ENCODE measurements around the gene TENM4.

Gene TENM4

GRCh38 chr11:79043726-79044125, 397.1 kb downstream of the TENM4 start:
- DNase-seq = no peak

- no peak for DNase-seq
Measured at GRCh38 chr11:79042824-79043223, 398.0 kb downstream of the TENM4 start.

GRCh38 chr11:79040348-79040747, 400.5 kb downstream of the TENM4 start:
- no peak for DNase-seq

- DNase-seq = no peak
Measured at GRCh38 chr11:79039122-79039521, 401.7 kb downstream of the TENM4 start.

DNA sequence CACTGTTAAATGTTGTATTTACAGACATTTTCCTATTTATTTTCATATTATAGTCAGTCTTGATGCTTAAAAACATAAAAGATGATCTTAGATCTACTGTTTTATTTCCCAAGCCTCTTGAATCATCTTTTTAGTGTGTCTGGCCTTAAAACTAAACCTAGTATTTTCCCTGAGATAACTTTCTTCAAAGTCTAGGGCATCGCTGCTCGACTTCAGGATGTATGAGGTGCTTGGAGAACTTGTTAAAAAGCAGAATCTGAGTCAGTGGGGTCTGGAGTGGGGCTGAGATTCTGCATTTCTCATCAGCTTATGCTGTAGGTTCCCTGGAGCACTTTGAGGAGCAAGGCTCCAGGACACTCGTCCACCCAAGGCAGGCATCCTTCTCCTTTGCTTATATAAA, 404.9 kb downstream of the TENM4 start:
- DNase-seq = no peak

DNA sequence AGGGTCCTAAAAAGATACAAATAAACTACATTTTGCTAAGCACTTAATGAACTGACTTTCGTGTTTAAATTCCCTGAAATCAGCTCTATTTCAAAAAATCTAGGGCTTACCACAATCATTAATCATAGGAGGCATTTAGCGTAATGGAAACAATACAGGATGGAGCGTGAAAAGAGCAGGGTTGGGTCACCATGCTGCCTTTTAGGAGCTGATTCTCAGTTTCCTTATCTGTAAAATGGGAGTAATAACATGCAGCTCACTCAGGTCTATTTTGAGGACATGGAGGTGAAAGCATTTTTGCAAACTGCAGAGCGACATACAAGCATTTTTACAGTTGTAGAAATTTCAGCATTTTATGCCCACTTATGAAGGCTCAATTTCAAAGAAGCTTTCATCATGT, 407.0 kb downstream of the TENM4 start:
- DNase-seq = no peak

DNA sequence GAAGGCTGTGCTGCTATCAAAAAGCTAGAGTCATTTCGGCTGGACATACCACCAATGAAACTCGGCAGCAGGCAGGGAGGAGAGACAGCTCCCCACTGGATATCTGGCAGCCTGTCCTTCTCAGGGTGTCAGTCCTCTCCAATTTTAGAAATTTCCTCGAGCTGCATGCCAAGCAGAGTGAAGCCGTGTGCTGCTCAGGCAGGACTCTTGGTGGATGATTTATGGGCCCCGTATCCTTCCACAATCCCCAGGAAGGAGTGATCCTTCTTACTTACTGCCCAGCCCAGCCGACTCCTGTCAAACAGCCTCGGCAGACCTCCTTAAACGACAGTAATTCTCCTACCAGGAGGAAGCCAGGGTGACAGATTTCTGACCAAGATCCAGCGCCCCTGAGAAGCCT, 410.4 kb downstream of the TENM4 start:
- DNase-seq = no peak

GRCh38 chr11:79028225-79028624, 412.6 kb downstream of the TENM4 start:
- DNase-seq = no peak

DNA sequence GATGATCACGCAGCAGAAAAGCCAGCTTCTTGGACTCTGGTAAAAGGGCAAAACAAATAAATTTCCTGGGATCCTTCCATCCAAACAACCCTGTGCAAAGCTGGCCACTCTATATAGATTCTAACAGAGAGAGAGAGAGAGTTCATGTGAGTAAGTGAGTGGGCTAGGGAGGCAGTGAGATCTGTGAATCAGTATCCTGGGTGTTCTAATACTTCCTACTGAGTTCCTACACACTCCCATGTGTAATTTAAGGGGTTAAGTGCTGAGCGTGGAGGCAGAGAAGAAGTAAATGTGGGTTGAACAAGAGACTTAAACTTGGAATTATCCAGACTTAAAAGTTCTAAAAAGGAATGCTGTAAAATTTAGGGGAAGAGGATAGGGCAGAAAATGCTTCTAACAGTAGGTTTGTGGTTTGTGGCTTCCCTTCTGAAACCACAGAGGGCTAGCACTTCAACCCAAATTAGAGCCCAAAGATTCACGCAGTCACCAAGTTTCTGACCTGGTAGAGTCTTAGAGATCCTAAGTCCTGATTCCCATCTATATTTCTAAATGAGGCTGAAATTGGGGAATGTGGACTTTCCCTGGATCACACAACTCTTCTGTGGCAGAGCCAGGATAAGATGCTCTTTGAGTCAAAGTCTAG, 413.9 kb downstream of the TENM4 start:
- DNase-seq = no peak

GRCh38 chr11:79025622-79026021, 415.2 kb downstream of the TENM4 start:
- DNase-seq = no peak

DNA sequence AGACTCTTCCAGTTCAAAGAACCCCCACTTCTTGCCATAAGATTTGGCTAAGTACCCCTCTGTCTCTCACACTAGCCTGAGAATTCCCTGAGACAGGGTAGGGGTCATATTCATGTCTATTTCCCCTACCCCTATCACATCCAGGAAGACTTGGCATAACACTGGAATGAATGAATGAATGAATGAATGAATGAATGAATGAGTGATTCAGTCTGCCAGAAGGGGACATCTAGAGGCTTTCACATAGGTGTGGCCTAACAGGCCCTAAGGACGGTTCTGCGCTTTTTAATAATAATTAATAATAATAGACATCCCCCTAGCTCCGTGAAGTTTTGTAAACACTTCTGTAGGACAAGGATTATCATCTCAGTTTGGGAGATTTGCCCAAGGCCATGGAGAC, 415.7 kb downstream of the TENM4 start:
- DNase-seq = no peak

GRCh38 chr11:79022265-79022664, 418.6 kb downstream of the TENM4 start:
- no peak for DNase-seq

GRCh38 chr11:79021601-79022000, 419.2 kb downstream of the TENM4 start:
- no peak for DNase-seq

DNA sequence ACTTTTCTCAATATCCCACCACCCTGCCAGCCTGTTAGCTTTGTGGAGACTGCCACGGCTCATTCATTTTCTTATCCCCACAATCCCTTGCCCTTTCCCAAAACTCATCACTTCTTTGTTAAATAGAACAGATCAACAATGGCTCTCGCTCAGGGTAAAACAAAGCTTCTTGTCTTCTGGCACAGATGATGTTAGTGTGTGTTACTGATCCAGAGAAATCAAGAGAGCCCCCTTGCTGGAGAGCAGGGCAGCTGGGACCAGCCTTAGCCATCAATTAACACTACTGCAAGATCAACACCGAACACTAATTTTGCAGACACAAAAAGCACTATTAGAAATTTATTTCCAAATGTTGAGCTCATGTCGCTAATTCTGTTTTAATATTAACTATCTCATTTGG, 420.9 kb downstream of the TENM4 start:
- no peak for DNase-seq

- DNase-seq = no peak
Measured at GRCh38 chr11:79019277-79019676, 421.6 kb downstream of the TENM4 start.

- no peak for DNase-seq
Measured at GRCh38 chr11:79018371-79018849, 422.4 kb downstream of the TENM4 start.

GRCh38 chr11:79017811-79018210, 423.0 kb downstream of the TENM4 start:
- no peak for DNase-seq

DNA sequence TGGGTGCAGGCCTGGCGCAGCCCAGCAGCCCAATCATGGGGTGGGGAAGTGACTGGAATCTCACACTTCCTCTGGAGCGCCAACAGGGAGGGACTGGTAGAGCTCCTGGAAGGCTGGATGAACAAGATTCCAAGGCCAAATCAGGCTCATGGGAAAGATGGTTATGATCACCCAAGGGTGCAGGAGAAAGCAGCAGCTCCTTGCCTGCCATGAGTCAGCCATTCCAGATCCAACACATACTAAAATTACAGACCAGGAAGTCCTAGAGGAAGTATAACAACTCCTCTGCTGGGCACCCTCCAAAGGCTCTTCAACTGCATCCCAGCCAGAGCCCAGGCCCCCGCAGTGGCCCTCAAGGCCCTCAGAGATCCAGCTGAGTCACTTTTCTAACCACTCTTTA, 427.3 kb downstream of the TENM4 start:
- no peak for DNase-seq

DNA sequence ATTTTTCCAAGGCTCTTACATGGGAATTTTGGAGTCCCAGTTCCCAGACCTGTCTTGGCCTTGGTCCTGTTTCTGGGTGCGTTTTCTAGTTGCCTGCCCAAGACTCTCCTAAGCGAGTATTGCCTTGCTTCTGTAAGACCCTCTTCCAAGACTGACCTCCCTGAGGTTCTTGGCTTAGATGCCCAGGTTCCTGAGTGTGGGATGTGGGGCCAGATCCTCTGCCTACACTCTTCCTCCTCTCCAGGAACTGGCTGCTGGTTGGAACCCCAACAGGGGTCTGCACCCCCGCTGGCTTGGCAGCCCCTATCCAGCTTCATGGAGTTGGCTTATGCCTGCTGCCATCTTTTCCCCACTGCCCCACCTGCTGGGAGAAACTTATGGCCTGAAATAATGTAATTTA, 429.5 kb downstream of the TENM4 start:
- DNase-seq = no peak

DNA sequence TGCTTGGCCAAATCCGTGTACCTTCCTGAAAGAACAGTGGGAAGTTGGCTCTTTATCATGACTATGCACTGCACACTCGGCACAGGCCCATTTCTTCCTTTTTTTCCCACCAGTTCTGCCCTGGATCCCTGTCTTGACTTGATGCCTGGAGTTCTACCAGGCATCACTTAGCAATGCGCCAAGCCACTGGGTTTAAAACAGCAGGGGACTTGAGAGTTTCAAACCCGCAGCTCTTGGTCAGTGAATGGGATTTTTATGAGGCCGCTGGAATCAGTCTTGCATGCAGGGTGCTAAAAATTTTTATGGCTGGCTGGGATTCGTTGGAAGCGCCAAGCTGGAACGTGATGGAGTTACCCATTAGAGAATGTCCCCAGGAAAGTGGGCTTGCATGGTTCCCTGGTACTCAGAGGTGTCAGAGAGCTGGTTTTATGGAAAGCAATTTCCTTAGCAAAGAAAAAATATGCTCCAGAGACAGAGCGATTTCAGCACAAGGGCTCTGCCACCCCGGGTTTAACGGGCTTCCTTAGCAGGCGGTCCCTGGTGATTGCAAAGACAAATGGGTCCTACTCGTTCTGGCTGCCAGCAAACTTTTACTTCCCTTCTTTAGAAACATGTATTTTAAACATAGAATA, 432.9 kb downstream of the TENM4 start:
- DNase-seq = no peak

GRCh38 chr11:79006854-79007253, 434.0 kb downstream of the TENM4 start:
- DNase-seq = no peak

GRCh38 chr11:78996007-78996406, 444.8 kb downstream of the TENM4 start:
- no peak for DNase-seq

DNA sequence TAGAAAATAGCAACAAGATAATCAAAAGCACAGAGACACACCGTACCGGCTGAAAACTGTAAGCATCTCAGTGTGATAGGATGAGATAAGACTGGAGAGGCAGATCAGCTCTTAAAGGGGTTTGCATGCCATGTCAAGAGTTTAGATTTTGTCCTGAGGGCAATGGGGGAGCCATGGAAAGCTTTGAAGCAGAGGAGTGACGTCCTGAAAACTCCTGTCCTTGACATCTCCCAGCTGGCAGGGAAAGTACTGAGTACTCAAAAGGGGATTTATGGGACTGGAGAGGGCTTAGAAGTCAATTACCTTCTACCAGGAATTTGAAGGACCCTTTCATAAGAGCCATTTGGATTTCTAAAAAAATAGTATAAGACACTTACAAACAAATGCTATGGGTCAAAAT, 445.7 kb downstream of the TENM4 start:
- no peak for DNase-seq

DNA sequence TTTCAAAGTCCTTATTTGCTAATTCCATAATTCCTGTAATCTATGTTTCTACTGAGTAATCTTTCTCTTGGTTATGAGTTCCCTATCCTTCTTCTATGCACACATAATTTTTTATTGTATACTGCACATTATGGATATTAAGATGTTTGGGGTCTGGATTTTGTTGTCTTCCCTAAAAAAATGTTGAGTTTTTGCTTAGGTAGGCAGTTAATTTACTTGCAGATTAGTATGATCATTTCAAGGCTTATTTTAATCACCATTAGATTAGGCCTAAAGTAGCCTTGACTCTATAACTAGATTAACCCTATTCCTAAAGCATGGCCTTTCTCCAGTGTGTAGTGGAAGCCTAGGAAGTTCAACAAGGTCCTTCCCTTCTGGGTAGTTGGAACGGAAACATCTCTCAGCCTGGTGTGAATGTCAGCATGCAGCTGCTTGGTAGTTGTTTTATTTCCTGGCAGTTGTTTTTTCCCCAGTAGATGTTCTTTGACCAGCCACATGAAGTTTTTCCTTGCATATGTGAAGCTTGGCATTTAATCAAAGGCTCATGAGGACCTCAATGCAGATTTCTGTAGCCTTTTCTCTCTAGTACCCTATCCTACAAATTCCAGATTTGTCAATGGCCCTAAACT, 446.9 kb downstream of the TENM4 start:
- no peak for DNase-seq

GRCh38 chr11:78991681-78992080, 449.1 kb downstream of the TENM4 start:
- DNase-seq = no peak
